ENCODE data around the gene ADAP1.

The ADAP1 gene

GRCh38 chr7:994592-995308 lies 40.3 kb upstream of the ADAP1 start:
- ATAC-seq (replicated peaks; ENCODE audit: extremely low read depth, poor library complexity, severe bottlenecking) (no peak), DNase-seq (ENCODE audit: low spot score in 2 of 2) (no peak)
- no peaks in the 10 kb centered on the region for H3K9me3 Mint-ChIP-seq
- no peaks in the 10 kb centered on the region for H3K27me3 Mint-ChIP-seq
- H3K36me3 Mint-ChIP-seq (ENCODE audit: insufficient read depth), result peaks cover 2% of the 10 kb centered on the region
- H3K4me3 Mint-ChIP-seq, result no peak overlapping the region
- peaks cover 7% of the 10 kb centered on the region for H3K4me1 Mint-ChIP-seq
- H3K27ac Mint-ChIP-seq (ENCODE audit: low read depth), result no peak overlapping the region

GRCh38 chr7:992709-993607 lies 38.5 kb upstream of the ADAP1 start:
- DNase-seq (ENCODE audit: low spot score in 2 of 2) (peak; percentile 81 to 83), ATAC-seq (replicated peaks; ENCODE audit: extremely low read depth, poor library complexity, severe bottlenecking) (peak; percentile 99)
- H3K9me3 Mint-ChIP-seq, result no peaks in the 10 kb centered on the region
- H3K36me3 Mint-ChIP-seq (ENCODE audit: insufficient read depth), result no peaks in the 10 kb centered on the region
- H3K27me3 Mint-ChIP-seq, result no peaks in the 10 kb centered on the region
- no peak overlapping the region for H3K27ac Mint-ChIP-seq (ENCODE audit: low read depth)
- H3K4me1 Mint-ChIP-seq, result peaks cover 7% of the 10 kb centered on the region
- H3K4me3 Mint-ChIP-seq, result no peak overlapping the region

GRCh38 chr7:991729-992656 lies 37.5 kb upstream of the ADAP1 start:
- no peaks in the 10 kb centered on the region for H3K27me3 Mint-ChIP-seq
- peaks cover 7% of the 10 kb centered on the region for H3K4me1 Mint-ChIP-seq
- no peaks in the 10 kb centered on the region for H3K36me3 Mint-ChIP-seq (ENCODE audit: insufficient read depth)
- ATAC-seq (replicated peaks; ENCODE audit: extremely low read depth, poor library complexity, severe bottlenecking) (no peak), DNase-seq (ENCODE audit: low spot score in 2 of 2) (no peak)
- no peak overlapping the region for H3K4me3 Mint-ChIP-seq
- no peak overlapping the region for H3K27ac Mint-ChIP-seq (ENCODE audit: low read depth)
- H3K9me3 Mint-ChIP-seq, result no peaks in the 10 kb centered on the region

GRCh38 chr7:990933-991728 lies 36.7 kb upstream of the ADAP1 start:
- Mint-ChIP-seq H3K9me3 (no peaks in the 10 kb centered on the region), H3K36me3 (ENCODE audit: insufficient read depth) (no peaks in the 10 kb centered on the region), H3K27ac (ENCODE audit: low read depth) (no peak overlapping the region), H3K4me1 (peaks cover 7% of the 10 kb centered on the region), H3K27me3 (peaks cover 5% of the 10 kb centered on the region), H3K4me3 (no peak overlapping the region)
- ATAC-seq (replicated peaks; ENCODE audit: extremely low read depth, poor library complexity, severe bottlenecking), result no peak
- no peak for DNase-seq (ENCODE audit: low spot score in 2 of 2)

GRCh38 chr7:990352-990932 lies 36.0 kb upstream of the ADAP1 start:
- peaks cover 12% of the 10 kb centered on the region for H3K27me3 Mint-ChIP-seq
- DNase-seq (ENCODE audit: low spot score in 2 of 2) (no peak), ATAC-seq (replicated peaks; ENCODE audit: extremely low read depth, poor library complexity, severe bottlenecking) (no peak)
- no peaks in the 10 kb centered on the region for H3K36me3 Mint-ChIP-seq (ENCODE audit: insufficient read depth)
- H3K4me3 Mint-ChIP-seq, result no peak overlapping the region
- H3K27ac Mint-ChIP-seq (ENCODE audit: low read depth), result no peak overlapping the region
- H3K9me3 Mint-ChIP-seq, result no peaks in the 10 kb centered on the region
- H3K4me1 Mint-ChIP-seq, result peaks cover 7% of the 10 kb centered on the region

- no peak for ATAC-seq (replicated peaks; ENCODE audit: extremely low read depth, poor library complexity, severe bottlenecking)
- H3K9me3 Mint-ChIP-seq, result no peaks in the 10 kb centered on the region
- peaks cover 7% of the 10 kb centered on the region for H3K4me1 Mint-ChIP-seq
Measured at GRCh38 chr7:988963-989529, 34.6 kb upstream of the ADAP1 start.

GRCh38 chr7:988426-988911 lies 34.0 kb upstream of the ADAP1 start:
- H3K36me3 Mint-ChIP-seq (ENCODE audit: insufficient read depth), result no peaks in the 10 kb centered on the region
- H3K4me3 Mint-ChIP-seq, result no peak overlapping the region
- H3K9me3 Mint-ChIP-seq, result no peaks in the 10 kb centered on the region
- ATAC-seq (replicated peaks; ENCODE audit: extremely low read depth, poor library complexity, severe bottlenecking) (no peak), DNase-seq (ENCODE audit: low spot score in 2 of 2) (no peak)
- H3K27ac Mint-ChIP-seq (ENCODE audit: low read depth), result no peak overlapping the region
- peaks cover 7% of the 10 kb centered on the region for H3K4me1 Mint-ChIP-seq
- H3K27me3 Mint-ChIP-seq, result peaks cover 15% of the 10 kb centered on the region

More at GRCh38 chr7:988963-989529, 34.6 kb upstream of the ADAP1 start:
- peaks cover 15% of the 10 kb centered on the region for H3K27me3 Mint-ChIP-seq
- peak overlapping the region; percentile 78 for H3K27ac Mint-ChIP-seq (ENCODE audit: low read depth)
- DNase-seq (ENCODE audit: low spot score in 2 of 2), result no peak
- H3K4me3 Mint-ChIP-seq, result no peak overlapping the region
- no peaks in the 10 kb centered on the region for H3K36me3 Mint-ChIP-seq (ENCODE audit: insufficient read depth)

GRCh38 chr7:987909-988308 lies 33.4 kb upstream of the ADAP1 start:
- Mint-ChIP-seq H3K27ac (ENCODE audit: low read depth) (no peak overlapping the region), H3K36me3 (ENCODE audit: insufficient read depth) (no peaks in the 10 kb centered on the region), H3K4me1 (peaks cover 1% of the 10 kb centered on the region), H3K4me3 (no peak overlapping the region), H3K9me3 (no peaks in the 10 kb centered on the region), H3K27me3 (peaks cover 15% of the 10 kb centered on the region)
- ATAC-seq (replicated peaks; ENCODE audit: extremely low read depth, poor library complexity, severe bottlenecking) (no peak), DNase-seq (ENCODE audit: low spot score in 2 of 2) (no peak)

GRCh38 chr7:986766-987751 lies 32.6 kb upstream of the ADAP1 start:
- Mint-ChIP-seq H3K4me1 (no peaks in the 10 kb centered on the region), H3K36me3 (ENCODE audit: insufficient read depth) (no peaks in the 10 kb centered on the region), H3K27me3 (peaks cover 15% of the 10 kb centered on the region), H3K9me3 (no peaks in the 10 kb centered on the region), H3K27ac (ENCODE audit: low read depth) (no peak overlapping the region), H3K4me3 (no peak overlapping the region)
- ATAC-seq (replicated peaks; ENCODE audit: extremely low read depth, poor library complexity, severe bottlenecking), result no peak
- no peak for DNase-seq (ENCODE audit: low spot score in 2 of 2)

- ATAC-seq (replicated peaks; ENCODE audit: extremely low read depth, poor library complexity, severe bottlenecking) (no peak), DNase-seq (ENCODE audit: low spot score in 2 of 2) (no peak)
- H3K4me1 Mint-ChIP-seq, result no peaks in the 10 kb centered on the region
- H3K36me3 Mint-ChIP-seq (ENCODE audit: insufficient read depth), result no peaks in the 10 kb centered on the region
- H3K9me3 Mint-ChIP-seq, result no peaks in the 10 kb centered on the region
- no peak overlapping the region for H3K4me3 Mint-ChIP-seq
- H3K27ac Mint-ChIP-seq (ENCODE audit: low read depth), result no peak overlapping the region
- peaks cover 15% of the 10 kb centered on the region for H3K27me3 Mint-ChIP-seq
Measured at GRCh38 chr7:985915-986741, 31.6 kb upstream of the ADAP1 start.

All from central memory CD8-positive, alpha-beta T cell (primary cell).